Fibroblast of mammary gland (primary cell): Measurements from ENCODE around the gene DLX5.
"Not testable (repeated sequence)": the region's sequence is repeated elsewhere in the genome, so short reads cannot be mapped to it uniquely, and the experiment has no call there.

Experiments used
- DNase-seq: peaks from one replicate; pipeline ENCODE4 v3.0.0-alpha.2; 2010; ENCODE audit warnings: low read depth
- H3K4me3 ChIP-seq: 2 replicates; pipeline ENCODE4 v1.5.1; 2011; ENCODE audit warnings: low read depth, mild to moderate bottlenecking, low read length, moderate library complexity; ENCODE audit not compliant: control insufficient read depth
- TF ChIP-seq, protein P1 (sequence below): conservative IDR thresholded peaks from 2 replicates; pipeline ENCODE4 v1.5.1; 2011; ENCODE audit warnings: low read depth, low read length, inconsistent platforms; ENCODE audit not compliant: control insufficient read depth, insufficient read depth

The DLX5 gene

DNA sequence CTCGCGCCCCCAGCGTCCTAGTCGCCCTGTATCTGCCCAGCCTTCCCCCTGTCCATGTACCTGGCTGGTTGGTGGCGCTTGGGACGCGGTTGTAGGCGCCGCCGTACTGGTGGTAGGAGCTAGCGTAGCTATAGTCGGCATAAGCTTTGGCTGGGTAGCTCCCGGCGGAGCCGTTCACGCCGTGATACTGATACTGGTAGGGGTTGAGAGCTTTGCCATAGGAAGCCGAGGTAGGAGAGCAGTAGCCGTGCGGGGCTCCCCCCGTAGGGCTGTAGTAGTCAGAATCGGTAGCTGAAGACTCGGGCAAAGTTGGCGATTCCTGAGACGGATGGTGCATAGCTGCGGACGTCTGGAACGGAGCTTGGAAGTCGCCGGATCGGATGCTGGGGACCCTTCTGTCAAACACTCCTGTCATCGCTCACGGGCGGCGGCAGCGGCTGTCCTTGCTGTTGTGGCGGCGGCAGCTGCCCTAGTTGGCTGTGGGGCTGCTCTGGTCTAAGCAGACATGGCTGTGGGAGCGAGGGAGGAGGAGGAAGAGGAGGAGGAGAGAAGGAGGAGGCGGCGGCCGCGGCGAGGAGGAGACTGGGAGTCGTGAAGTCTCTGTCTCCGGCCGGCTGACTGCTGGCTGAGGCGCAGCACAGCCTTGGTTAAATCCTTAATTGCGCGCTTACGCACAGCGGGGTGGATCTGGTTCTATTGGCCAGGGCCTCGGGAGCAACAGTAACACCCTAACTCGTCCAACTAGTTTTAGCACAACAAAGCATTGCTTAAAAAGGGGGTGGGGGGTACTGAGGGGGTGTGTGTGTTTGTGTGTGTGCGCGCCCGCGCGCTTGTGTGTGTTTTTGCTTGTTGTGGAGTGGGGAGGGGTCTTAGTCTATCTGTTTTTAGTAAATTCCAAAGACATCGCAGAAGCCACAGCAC is at the start of gene DLX5:
DLX5 (minus strand) TSS at position 623 of the 921 bp plus-strand sequence; CDS start at position 415, 208 bp downstream.
- H3K4me3 ChIP-seq = peak within 1 kb of the TSS; percentile 26
- TF ChIP-seq, protein P1, sequence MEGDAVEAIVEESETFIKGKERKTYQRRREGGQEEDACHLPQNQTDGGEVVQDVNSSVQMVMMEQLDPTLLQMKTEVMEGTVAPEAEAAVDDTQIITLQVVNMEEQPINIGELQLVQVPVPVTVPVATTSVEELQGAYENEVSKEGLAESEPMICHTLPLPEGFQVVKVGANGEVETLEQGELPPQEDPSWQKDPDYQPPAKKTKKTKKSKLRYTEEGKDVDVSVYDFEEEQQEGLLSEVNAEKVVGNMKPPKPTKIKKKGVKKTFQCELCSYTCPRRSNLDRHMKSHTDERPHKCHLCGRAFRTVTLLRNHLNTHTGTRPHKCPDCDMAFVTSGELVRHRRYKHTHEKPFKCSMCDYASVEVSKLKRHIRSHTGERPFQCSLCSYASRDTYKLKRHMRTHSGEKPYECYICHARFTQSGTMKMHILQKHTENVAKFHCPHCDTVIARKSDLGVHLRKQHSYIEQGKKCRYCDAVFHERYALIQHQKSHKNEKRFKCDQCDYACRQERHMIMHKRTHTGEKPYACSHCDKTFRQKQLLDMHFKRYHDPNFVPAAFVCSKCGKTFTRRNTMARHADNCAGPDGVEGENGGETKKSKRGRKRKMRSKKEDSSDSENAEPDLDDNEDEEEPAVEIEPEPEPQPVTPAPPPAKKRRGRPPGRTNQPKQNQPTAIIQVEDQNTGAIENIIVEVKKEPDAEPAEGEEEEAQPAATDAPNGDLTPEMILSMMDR = no peak

DNA sequence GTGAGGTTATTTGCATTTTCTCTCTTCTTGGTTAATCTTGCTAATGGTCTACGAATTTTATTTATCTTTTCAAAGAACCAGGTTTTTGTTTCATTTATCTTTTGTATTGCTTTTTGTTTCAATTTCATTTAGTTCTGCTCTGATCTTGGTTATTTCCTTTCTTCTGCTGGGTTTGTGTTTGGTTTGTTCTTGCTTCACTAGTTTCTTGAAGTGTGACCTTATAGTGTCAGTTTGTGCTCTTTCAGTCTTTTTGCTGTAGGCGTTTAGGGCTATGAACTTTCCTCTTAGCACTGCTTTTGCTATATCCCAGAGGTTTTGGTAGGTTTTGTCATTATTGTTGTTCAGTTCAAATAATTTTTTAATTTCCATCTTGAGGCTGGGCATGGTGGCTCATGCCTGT is 47.4 kb upstream of the DLX5 start:
- not testable (repeated sequence) for DNase-seq, H3K4me3 ChIP-seq

More for the DNA sequence above, at the start of gene DLX5:
- DNase-seq = peak; percentile 41

DNA sequence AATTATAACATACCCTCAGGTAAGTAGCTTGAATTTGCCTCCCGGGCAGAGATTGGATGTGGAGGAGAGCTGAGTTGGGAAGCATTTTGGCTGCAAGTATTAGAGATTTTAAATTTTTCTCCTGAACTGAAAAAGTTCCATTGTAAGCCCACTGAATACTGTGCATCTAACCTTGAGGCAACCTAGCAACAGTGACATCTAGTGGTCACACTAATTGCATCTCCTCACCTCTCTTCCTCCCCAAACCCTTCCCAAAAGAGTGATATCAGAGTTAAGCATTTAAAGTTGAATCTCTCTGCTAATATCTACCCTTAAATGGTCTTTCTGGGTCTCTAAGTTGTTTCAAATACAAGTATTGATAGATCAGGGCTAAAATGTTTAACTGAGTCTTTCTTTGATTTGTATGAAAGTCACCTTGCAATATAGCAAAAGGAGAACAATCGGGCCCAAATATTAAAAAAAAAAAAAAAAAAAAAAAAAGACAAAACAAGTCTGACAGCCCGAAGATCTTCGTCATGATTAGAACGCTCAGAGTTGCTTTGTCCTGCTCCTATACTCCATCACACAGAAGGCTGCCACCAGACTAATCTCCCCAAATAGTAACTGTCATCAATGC is 40.4 kb upstream of the DLX5 start:
- TF ChIP-seq, protein P1 = peak; percentile 79
- H3K4me3 ChIP-seq = no peak overlapping the region
- peak; percentile 62 for DNase-seq

DNA sequence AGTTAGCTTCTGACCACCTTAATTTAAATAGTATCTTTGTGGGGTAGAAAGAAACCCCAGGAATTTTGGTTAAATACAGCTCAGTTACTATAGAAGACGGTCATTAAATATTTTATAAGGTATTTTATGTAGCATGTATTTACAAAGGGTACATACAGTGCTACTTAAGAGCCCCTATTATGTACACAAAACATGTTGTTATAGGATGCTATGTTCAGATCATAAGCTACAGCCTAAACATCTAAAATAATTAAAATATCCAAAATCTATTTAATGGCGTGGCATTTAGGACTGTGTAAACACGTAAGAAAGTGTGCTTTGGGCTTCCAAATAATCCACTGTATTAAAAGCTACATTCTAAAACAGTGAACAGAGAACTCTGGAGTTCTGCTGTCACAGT is 39.4 kb upstream of the DLX5 start:
- TF ChIP-seq, protein P1 = no peak
- H3K4me3 ChIP-seq = no peak overlapping the region
- DNase-seq = no peak

DNA sequence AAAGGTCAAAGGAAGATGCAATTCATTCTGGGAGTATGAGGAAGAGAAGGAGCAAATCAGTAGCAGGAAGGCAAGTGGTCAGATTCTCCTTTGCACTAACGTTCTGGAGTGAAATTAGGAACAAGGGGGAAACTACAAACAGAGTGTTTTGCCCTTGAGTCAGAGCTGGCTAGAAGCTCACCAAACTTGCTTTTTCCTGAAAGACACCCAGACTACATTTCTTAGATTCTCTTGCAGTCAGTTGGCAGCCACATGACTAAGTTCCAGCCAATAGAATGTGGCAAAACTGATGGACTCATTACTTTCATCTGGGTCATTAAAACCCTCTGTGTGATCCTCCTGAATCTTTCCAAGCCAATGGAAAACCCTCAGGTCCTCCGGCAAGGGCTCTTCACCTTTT is 18.6 kb upstream of the DLX5 start:
- TF ChIP-seq, protein P1 = no peak
- no peak for DNase-seq
- H3K4me3 ChIP-seq = no peak overlapping the region

DNA sequence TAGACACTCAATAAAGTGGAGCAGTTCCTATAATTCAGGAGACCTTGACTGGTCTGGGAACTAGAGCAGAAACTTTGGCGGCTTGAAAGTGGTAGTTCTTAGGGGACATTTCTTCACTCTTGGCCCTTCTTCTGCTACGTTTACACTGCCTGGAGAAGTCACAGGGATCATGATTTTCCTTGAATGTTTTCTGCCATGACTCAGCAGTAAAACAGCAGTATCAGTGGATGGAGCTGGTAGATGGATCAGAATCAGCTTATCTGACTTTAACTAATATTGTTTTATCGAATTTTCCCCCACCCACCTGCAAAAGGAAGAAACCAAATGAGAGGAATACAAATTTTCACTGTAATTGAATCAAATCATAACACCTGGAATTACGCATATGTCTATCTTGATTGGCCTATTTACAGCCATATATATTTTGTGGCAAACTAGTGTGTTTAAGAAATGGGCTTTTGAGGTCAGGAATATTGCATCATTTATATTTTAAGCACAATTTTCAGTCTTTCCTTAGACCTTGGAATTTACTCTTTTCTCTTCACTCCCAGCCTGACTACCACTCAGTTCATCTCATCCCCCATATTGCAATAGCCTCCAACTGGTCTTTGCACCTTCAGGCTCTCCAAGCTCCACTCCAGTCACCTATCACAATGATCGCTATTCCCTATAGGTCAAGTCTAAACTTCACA is 14.9 kb upstream of the DLX5 start:
- TF ChIP-seq, protein P1 = no peak
- H3K4me3 ChIP-seq = no peak overlapping the region
- no peak for DNase-seq

DNA sequence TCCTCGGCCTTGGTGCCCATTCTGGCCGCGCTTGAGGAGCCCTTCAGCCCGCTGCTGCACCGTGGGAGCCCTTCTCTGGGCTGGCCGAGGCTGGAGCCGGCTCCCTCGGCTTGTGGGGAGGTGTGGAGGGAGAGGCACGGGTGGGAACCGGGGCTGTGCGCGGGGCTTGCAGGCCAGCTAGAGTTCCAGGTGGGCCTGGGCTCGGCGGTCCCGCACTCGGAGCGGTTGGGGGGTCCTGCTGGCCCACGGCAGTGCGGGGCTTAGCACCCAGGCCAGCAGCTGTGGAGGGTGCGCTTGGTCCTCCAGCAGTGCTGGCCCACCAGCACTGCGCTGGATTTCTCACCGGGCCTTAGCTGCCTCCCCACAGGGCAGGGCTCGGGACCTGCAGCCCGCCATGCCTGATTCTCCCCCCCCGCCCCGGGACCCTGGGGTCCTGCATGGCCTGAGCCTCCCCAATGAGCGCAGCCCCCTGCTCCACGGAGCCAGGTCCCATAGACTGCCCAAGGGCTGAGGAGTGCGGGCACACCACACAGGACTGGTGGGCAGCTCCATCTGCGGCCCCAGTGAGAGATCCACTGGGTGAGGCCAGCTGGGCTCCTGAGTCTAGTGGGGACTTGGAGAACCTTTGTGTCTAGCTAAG is 9.7 kb upstream of the DLX5 start:
- DNase-seq, H3K4me3 ChIP-seq: not testable (repeated sequence)
